ENCODE results near the gene DPH1.

DPH1 gene

DNA sequence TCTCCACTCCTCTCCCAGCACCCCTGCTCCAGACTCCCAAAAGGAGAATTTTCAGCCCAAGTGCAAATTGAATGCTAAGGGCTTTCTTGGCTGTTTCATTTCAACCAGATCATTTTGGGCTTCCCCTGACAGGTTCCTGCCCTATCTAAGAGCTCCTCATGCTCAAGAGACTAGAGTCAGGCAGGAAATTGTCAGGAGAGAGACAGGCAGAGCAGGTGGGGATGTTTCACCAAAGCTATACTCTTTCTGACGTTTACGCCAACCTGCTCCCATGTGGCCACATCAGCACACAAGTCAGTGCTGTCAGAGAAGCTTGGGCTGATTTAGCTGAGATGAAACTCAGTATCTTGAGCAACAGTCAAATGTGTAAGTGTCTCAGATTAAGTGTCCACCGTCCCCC, 56.4 kb downstream of the DPH1 start:
- intact Hi-C loops (cut with DNase I; ENCODE audit: low total_unique reads) = no loop called here
- Histone ChIP-seq H3K36me3 (peaks cover 7 to 47% (median 12%) of the 10 kb centered on the region in 3 donors), H3K4me1 (peaks cover 0 to 74% (median 38%) of the 10 kb centered on the region in 4 donors), H3K27me3 (no peaks in the 10 kb centered on the region), H3K27ac (peak overlapping the region; percentile 42 to 53), H3K9me3 (no peaks in the 10 kb centered on the region), H3K4me3 (no peak overlapping the region)
- DNase-seq = no peak
- TF ChIP-seq, protein P1, sequence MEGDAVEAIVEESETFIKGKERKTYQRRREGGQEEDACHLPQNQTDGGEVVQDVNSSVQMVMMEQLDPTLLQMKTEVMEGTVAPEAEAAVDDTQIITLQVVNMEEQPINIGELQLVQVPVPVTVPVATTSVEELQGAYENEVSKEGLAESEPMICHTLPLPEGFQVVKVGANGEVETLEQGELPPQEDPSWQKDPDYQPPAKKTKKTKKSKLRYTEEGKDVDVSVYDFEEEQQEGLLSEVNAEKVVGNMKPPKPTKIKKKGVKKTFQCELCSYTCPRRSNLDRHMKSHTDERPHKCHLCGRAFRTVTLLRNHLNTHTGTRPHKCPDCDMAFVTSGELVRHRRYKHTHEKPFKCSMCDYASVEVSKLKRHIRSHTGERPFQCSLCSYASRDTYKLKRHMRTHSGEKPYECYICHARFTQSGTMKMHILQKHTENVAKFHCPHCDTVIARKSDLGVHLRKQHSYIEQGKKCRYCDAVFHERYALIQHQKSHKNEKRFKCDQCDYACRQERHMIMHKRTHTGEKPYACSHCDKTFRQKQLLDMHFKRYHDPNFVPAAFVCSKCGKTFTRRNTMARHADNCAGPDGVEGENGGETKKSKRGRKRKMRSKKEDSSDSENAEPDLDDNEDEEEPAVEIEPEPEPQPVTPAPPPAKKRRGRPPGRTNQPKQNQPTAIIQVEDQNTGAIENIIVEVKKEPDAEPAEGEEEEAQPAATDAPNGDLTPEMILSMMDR (IDR thresholded peaks at IDR 0.05) = no peak

DNA sequence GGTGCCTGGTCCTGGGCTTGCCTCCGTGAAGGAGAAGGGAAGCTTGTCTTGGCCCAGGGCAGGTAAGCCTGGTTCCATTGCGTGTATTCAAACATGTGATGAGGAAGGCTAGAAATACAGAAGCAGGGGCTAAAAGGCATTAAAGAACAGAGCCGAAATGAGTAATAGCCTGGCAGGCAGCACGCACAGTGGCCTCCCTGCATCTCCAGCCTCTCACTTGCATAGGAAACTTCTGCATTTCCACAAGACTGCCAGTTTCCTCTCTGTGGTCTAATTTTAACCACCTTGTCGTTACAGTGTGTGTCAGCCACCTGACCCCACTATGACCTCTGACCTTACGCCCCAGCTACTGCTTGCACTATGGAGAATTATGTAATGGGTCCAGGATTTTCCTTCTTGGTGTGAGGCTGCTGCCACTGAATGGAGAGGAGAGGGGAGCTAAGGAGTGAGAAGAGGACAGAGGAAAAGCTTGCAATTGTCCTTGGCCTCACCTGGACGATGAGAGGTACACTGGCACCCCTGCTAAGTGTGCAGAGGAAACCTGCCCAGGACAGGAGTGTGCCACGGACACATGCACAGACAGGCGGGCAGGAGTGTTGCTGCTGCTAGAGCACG, 57.8 kb downstream of the DPH1 start:
- peaks cover 0 to 74% (median 39%) of the 10 kb centered on the region in 4 donors for H3K4me1 ChIP-seq
- no peaks in the 10 kb centered on the region for H3K9me3 ChIP-seq
- peak in 1 of 2 donors; percentile 62 for DNase-seq
- H3K27me3 ChIP-seq = no peaks in the 10 kb centered on the region
- intact Hi-C loops (cut with DNase I; ENCODE audit: low total_unique reads) = no loop called here
- H3K4me3 ChIP-seq = no peak overlapping the region
- no peak overlapping the region for H3K27ac ChIP-seq
- peaks cover 0 to 34% (median 0%) of the 10 kb centered on the region in 3 donors for H3K36me3 ChIP-seq
- TF ChIP-seq, protein P1 (IDR thresholded peaks at IDR 0.05) = no peak

- no peak for DNase-seq
- Histone ChIP-seq H3K27ac (peak overlapping the region; percentile 53 to 57), H3K36me3 (peaks cover 0 to 23% (median 0%) of the 10 kb centered on the region in 3 donors), H3K4me1 (peaks cover 0 to 72% (median 34%) of the 10 kb centered on the region in 4 donors), H3K4me3 (peak overlapping the region; percentile 28 to 38), H3K9me3 (no peaks in the 10 kb centered on the region), H3K27me3 (no peaks in the 10 kb centered on the region)
- intact Hi-C loops (cut with DNase I; ENCODE audit: low total_unique reads) = no loop called here
- TF ChIP-seq, protein P1 (IDR thresholded peaks at IDR 0.05) = no peak
Measured at GRCh38 chr17:2089021-2089422, 59.1 kb downstream of the DPH1 start.

DNA sequence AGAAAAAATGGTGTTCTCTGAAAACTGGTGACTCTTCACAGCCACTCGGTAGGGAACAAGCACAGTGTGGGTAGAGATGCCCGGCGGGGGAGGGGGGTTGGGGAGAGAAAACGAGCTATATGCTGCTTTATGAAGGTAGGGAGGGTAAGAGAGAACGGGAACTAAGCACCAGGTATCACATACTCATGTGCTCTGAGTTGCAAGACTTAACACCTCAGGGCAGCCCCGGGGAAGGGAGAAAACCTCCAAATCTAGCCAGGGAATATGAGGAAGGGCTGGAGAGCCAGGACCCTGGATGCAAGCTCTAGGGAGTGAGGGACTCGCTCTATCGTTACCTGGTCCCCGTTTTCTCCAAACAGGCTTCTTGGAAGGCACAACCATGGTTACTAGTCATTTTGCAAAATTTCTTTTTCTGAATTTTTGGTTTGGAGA, 60.3 kb downstream of the DPH1 start:
- TF ChIP-seq, protein P1 (IDR thresholded peaks at IDR 0.05) = no peak
- Histone ChIP-seq H3K4me3 (no peak overlapping the region), H3K36me3 (peaks cover 0 to 18% (median 0%) of the 10 kb centered on the region in 3 donors), H3K27me3 (no peaks in the 10 kb centered on the region), H3K4me1 (peaks cover 0 to 66% (median 33%) of the 10 kb centered on the region in 4 donors), H3K9me3 (no peaks in the 10 kb centered on the region), H3K27ac (peak overlapping the region in 1 of 2 donors; percentile 53)
- intact Hi-C loops (cut with DNase I; ENCODE audit: low total_unique reads) = no loop called here
- no peak for DNase-seq

GRCh38 chr17:2090804-2091534, 61.0 kb downstream of the DPH1 start:
- intact Hi-C loops (cut with DNase I; ENCODE audit: low total_unique reads) = no loop called here
- Histone ChIP-seq H3K27me3 (no peaks in the 10 kb centered on the region), H3K36me3 (peaks cover 0 to 10% (median 0%) of the 10 kb centered on the region in 3 donors), H3K9me3 (no peaks in the 10 kb centered on the region), H3K4me1 (peaks cover 0 to 66% (median 31%) of the 10 kb centered on the region in 4 donors), H3K4me3 (no peak overlapping the region), H3K27ac (peak overlapping the region in 1 of 2 donors; percentile 53)
- DNase-seq = peak; percentile 77 to 78
- TF ChIP-seq, protein P1 (IDR thresholded peaks at IDR 0.05) = peak; percentile 14 to 20

Data from tibial artery (tissue), 4 donors.